A673 (cell line): ENCODE results near the gene NRM. TPM values are rescaled to one million over a fixed set of nuclear protein-coding genes. Genes with fewer than 3 reads are reported as not detected.

Source experiments
- BruUV-seq: library from RNA; stranded (reverse); fragments of 400-500 nt; replicated peaks from 2 replicates; lab custom pipeline; 2021; lab: Mats Ljungman, UMichigan
- CTCF ChIA-PET: fragments of 300-600 bp; sonication (Branson Sonifier 250); formaldehyde crosslinking; loops from one replicate; lab custom pipeline; 2022; ENCODE audit warnings: antibody characterized with exemption; lab: Charles Lee
- POLR2A ChIA-PET: fragments of 300-600 bp; sonication (Branson Sonifier 250); formaldehyde crosslinking; loops from one replicate; lab custom pipeline; 2022; ENCODE audit warnings: antibody characterized with exemption; ENCODE audit not compliant: low non-redundant PET; lab: Charles Lee
- DNase-seq: peaks from one replicate; pipeline ENCODE4 v3.0.0-alpha.2; 2015; ENCODE audit warnings: low spot score
- H3K27ac ChIP-seq: fragments of 200-600 bp; sonication (generic); 2 replicates; pipeline ENCODE4 v1.5.1; 2016; ENCODE audit warnings: mixed run types, low read depth, mild to moderate bottlenecking, mixed read lengths, antibody characterized with exemption, low read length; ENCODE audit not compliant: poor library complexity, severe bottlenecking
- H3K27me3 ChIP-seq: fragments of 200-600 bp; sonication (generic); replicated peaks from 2 replicates; pipeline ENCODE4 v1.6.1; 2017; ENCODE audit warnings: mixed run types, low read depth, mild to moderate bottlenecking, mixed read lengths, antibody characterized with exemption, low read length; ENCODE audit not compliant: insufficient read depth, poor library complexity
- H3K36me3 ChIP-seq: fragments of 200-600 bp; sonication (generic); 2 replicates; pipeline ENCODE4 v1.6.1; 2016; ENCODE audit warnings: mixed run types, mild to moderate bottlenecking, mixed read lengths, antibody characterized with exemption, low read length; ENCODE audit not compliant: insufficient read depth, poor library complexity, severe bottlenecking
- H3K4me1 ChIP-seq: fragments of 200-600 bp; sonication (generic); 2 replicates; pipeline ENCODE4 v1.6.1; 2017; ENCODE audit warnings: mixed run types, mild to moderate bottlenecking, mixed read lengths, antibody characterized with exemption, low read length; ENCODE audit not compliant: insufficient read depth, poor library complexity, severe bottlenecking
- H3K4me3 ChIP-seq: fragments of 200-600 bp; sonication (generic); 2 replicates; pipeline ENCODE4 v1.5.1; 2016; ENCODE audit warnings: low read depth, mixed run types, mild to moderate bottlenecking, mixed read lengths, low read length; ENCODE audit not compliant: poor library complexity, severe bottlenecking
- H3K9me3 ChIP-seq: fragments of 200-600 bp; sonication (generic); 2 replicates; pipeline ENCODE4 v1.6.1; 2016; ENCODE audit warnings: mixed run types, low read depth, mild to moderate bottlenecking, mixed read lengths, antibody characterized with exemption, low read length; ENCODE audit not compliant: poor library complexity, severe bottlenecking
- EZH2 ChIP-seq: fragments of 200-600 bp; sonication (generic); IDR thresholded peaks from 2 replicates; pipeline ENCODE4 v1.6.1; 2017; ENCODE audit warnings: borderline replicate concordance, low read depth, mild to moderate bottlenecking, mixed read lengths, antibody characterized with exemption, low read length; ENCODE audit not compliant: poor library complexity, severe bottlenecking
- intact Hi-C: fragments of 100-400 bp; cut with micrococcal nuclease; formaldehyde crosslinking; loops from one replicate; pipeline ENCODE4 v1.10.0; 2022; ENCODE audit not compliant: unreplicated experiment
- total RNA-seq: library from RNA; stranded (reverse); gene quantifications from 2 replicates; pipeline ENCODE4 v1.2.3, GENCODE V29; 2021
- TF ChIP-seq, protein P1 (sequence below): fragments of 300-800, 200-600 bp; sonication (generic); conservative IDR thresholded peaks from 2 replicates; pipeline ENCODE4 v1.5.1; 2017; ENCODE audit warnings: low read depth, mild to moderate bottlenecking, antibody characterized with exemption, low read length, moderate library complexity, mixed read lengths

Gene NRM
- total RNA-seq, 1 experiment from 2014 or later = 49.8 TPM

DNA sequence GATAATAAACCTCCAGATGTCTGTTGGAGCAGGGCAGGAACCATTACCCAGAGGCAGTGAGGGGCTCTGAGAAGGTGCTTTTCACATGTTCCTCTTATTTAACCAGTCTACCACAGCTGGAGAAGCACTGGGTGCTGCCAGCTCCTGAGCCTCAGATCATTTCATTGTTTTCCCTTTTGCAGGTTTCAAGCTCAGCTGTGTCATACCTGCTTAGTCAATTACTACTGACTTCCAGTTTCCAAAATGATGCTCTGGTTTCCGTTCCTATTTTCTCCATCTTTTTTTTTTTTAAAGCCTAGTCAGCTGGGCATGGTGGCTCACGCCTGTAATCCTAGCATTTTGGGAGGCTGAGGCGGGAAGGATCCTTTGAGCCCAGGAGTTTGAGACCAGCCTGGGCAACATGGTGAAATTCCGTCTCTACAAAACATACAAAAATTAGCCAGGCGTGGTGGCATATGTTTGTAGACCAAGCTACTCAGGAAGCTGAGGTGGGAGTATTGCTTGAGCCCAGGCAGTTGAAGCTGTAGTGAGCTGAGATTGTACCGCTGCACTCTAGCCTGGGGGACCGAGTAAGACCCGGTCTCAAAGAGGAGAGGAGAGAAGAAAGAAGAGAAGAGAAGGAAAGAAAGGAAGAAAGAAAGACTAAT, 45.0 kb upstream of the NRM start:
- BruUV-seq = no TSS peak
- Histone ChIP-seq H3K4me3 (no peak overlapping the region), H3K9me3 (no peaks in the 10 kb centered on the region), H3K36me3 (peaks cover 60% of the 10 kb centered on the region), H3K27ac (no peak overlapping the region), H3K27me3 (no peaks in the 10 kb centered on the region), H3K4me1 (peaks cover 2% of the 10 kb centered on the region)
- intact Hi-C loops = no loop called here
- DNase-seq = no peak
- ChIA-PET POLR2A (interaction anchor here (0.7 kb wide), 1 partner anchor 36 kb away, joined by 5 read pairs; no protein-coding TSS in a partner anchor), CTCF (interaction anchor here (0.7 kb wide), 1 partner anchor 9 kb away, joined by 3 read pairs; no protein-coding TSS in a partner anchor)
- TF ChIP-seq, protein P1, sequence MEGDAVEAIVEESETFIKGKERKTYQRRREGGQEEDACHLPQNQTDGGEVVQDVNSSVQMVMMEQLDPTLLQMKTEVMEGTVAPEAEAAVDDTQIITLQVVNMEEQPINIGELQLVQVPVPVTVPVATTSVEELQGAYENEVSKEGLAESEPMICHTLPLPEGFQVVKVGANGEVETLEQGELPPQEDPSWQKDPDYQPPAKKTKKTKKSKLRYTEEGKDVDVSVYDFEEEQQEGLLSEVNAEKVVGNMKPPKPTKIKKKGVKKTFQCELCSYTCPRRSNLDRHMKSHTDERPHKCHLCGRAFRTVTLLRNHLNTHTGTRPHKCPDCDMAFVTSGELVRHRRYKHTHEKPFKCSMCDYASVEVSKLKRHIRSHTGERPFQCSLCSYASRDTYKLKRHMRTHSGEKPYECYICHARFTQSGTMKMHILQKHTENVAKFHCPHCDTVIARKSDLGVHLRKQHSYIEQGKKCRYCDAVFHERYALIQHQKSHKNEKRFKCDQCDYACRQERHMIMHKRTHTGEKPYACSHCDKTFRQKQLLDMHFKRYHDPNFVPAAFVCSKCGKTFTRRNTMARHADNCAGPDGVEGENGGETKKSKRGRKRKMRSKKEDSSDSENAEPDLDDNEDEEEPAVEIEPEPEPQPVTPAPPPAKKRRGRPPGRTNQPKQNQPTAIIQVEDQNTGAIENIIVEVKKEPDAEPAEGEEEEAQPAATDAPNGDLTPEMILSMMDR = no peak
- no peak for TF ChIP-seq EZH2

DNA sequence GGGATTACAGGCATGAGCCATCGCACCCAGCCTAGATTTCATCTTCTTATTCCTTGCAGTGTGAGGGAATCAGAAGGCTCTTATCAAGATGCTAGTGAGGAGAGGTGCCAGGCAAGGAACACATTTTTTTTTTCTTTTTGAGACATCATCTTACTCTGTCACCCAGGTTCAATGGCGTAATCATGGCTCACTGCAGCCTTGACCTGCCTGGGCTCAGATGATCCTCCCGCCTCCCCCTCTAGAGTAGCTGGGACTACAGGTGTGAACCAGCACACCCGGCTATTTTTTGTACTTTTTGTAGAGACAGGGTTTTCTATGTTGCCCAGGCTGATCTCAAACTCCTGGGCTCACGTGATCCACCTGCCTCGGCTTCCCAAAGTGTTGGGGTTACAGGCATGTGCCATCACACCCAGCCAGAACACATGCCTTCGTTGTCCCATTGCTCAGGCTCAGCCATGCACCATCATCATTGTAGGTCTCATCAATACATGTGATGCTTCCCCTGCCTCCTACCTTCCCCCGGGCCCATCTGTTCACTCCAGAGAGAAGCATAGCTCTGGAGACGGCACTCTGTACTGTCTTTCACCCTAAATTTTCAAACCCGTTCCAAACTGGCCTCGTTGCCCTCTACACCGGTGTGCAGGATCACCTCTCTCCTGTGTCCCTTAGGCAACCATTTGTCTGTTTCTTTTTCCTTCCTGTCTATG, 41.6 kb upstream of the NRM start:
- intact Hi-C loops = no loop called here
- POLR2A ChIA-PET = no interaction called here
- H3K4me1 ChIP-seq = peaks cover 5% of the 10 kb centered on the region
- no peaks in the 10 kb centered on the region for H3K9me3 ChIP-seq
- no peak for DNase-seq
- H3K27ac ChIP-seq = no peak overlapping the region
- CTCF ChIA-PET = interaction anchor here (1.8 to 2.7 kb wide), 2 partner anchors 51 to 53 kb away, joined by 5 to 30 read pairs; no protein-coding TSS in a partner anchor
- peaks cover 48% of the 10 kb centered on the region for H3K36me3 ChIP-seq
- no peak overlapping the region for H3K4me3 ChIP-seq
- no TSS peak for BruUV-seq
- H3K27me3 ChIP-seq = no peaks in the 10 kb centered on the region
- TF ChIP-seq EZH2 = no peak
- TF ChIP-seq, protein P1 = no peak

GRCh38 chr6:30730601-30731435, 40.0 kb upstream of the NRM start:
- CTCF ChIA-PET = interaction anchor here (0.6 to 2.7 kb wide), 8 partner anchors 48 to 357 kb away, joined by 3 to 30 read pairs (median 4); no protein-coding TSS in a partner anchor
- TF ChIP-seq EZH2 = no peak
- TF ChIP-seq, protein P1 = peak; percentile 62

More at GRCh38 chr6:30730601-30731435, 40.0 kb upstream of the NRM start:
- Histone ChIP-seq H3K27ac (no peak overlapping the region), H3K4me3 (no peak overlapping the region), H3K4me1 (peaks cover 5% of the 10 kb centered on the region), H3K9me3 (no peaks in the 10 kb centered on the region), H3K36me3 (peaks cover 40% of the 10 kb centered on the region), H3K27me3 (no peaks in the 10 kb centered on the region)
- POLR2A ChIA-PET = interaction anchor here (0.6 kb wide), 2 partner anchors 58 to 1455 kb away, joined by 3 to 8 read pairs; no protein-coding TSS in a partner anchor
- peak; percentile 69 for DNase-seq
- no TSS peak for BruUV-seq
- intact Hi-C loops = no loop called here
